Tibial artery (tissue), 4 donors: ENCODE results near the gene AASS.

Experiments used
- DNase-seq, 2 donors: peaks; one replicate each; pipeline ENCODE4 v3.0.0-alpha.2; 2019
- H3K27ac ChIP-seq, 2 donors: fragments of 200-600 bp; sonication (generic) in 1 of 2; 1 replicate in 1 of 2; 2 replicates in 1 of 2; pipeline ENCODE4 v1.5.1; 2018 to 2019; ENCODE audit warnings: mild to moderate bottlenecking in 1 of 2
- H3K27me3 ChIP-seq, 2 donors: fragments of 200-600 bp; sonication (generic) in 1 of 2; one replicate each; pipeline versions ENCODE4 v1.5.1 to v1.6.0; 2016 to 2019
- H3K36me3 ChIP-seq, 3 donors: fragments of 200-600 bp; sonication (generic) in 2 of 3; one replicate each; pipeline ENCODE4 v1.5.1; 2016 to 2019; ENCODE audit warnings: mild to moderate bottlenecking in 2 of 3
- H3K4me1 ChIP-seq, 4 donors: fragments of 200-600 bp; sonication (generic) in 2 of 4; 1 replicate in 3 of 4; 2 replicates in 1 of 4; pipeline ENCODE4 v1.5.1; 2016 to 2019
- H3K4me3 ChIP-seq, 2 donors: fragments of 200-600 bp; sonication (generic) in 1 of 2; 1 replicate in 1 of 2; 2 replicates in 1 of 2; pipeline ENCODE4 v1.5.1; 2018 to 2019; ENCODE audit warnings: mild to moderate bottlenecking in 2 of 2
- H3K9me3 ChIP-seq, 3 donors: fragments of 200-600 bp; sonication (generic) in 1 of 3; one replicate each; pipeline ENCODE4 v1.5.1; 2016 to 2019
- CTCF ChIP-seq, 2 experiments: fragments of 200-600 bp in 1 of 2; fragments of 450-650 bp in 1 of 2; IDR thresholded peaks; one replicate each; pipeline ENCODE4 v1.5.1; 2017 to 2019; ENCODE audit warnings: antibody characterized with exemption in 2 of 2, mild to moderate bottlenecking in 1 of 2, moderate library complexity in 1 of 2
- intact Hi-C: fragments of 100-400 bp; cut with DNase I; formaldehyde crosslinking; loops from one replicate; pipeline ENCODE4 v1.15.0; 2023; ENCODE audit warnings: low total_unique reads

Gene AASS

GRCh38 chr7:122118757-122119156, 25.3 kb downstream of the AASS start:
- H3K27me3 ChIP-seq, result no peaks in the 10 kb centered on the region
- TF ChIP-seq CTCF (IDR thresholded peaks at IDR 0.05), result no peak
- H3K27ac ChIP-seq, result no peak overlapping the region
- peaks cover 49 to 67% (median 56%) of the 10 kb centered on the region in 3 donors for H3K36me3 ChIP-seq
- no peak for DNase-seq
- intact Hi-C loops, result no loop called here
- H3K4me1 ChIP-seq, result no peaks in the 10 kb centered on the region
- no peak overlapping the region for H3K4me3 ChIP-seq
- H3K9me3 ChIP-seq, result no peaks in the 10 kb centered on the region

GRCh38 chr7:122103064-122103463, 41.0 kb downstream of the AASS start:
- Histone ChIP-seq H3K9me3 (peaks cover 0 to 17% (median 16%) of the 10 kb centered on the region in 3 donors), H3K4me1 (no peaks in the 10 kb centered on the region), H3K27ac (no peak overlapping the region), H3K36me3 (peaks cover 53 to 78% (median 66%) of the 10 kb centered on the region in 3 donors), H3K27me3 (no peaks in the 10 kb centered on the region), H3K4me3 (no peak overlapping the region)
- no peak for TF ChIP-seq CTCF (IDR thresholded peaks at IDR 0.05)
- DNase-seq, result no peak
- intact Hi-C loops, result no loop called here

GRCh38 chr7:122100021-122100420, 44.0 kb downstream of the AASS start:
- Histone ChIP-seq H3K27me3 (no peaks in the 10 kb centered on the region), H3K36me3 (peaks cover 54 to 61% (median 59%) of the 10 kb centered on the region in 3 donors), H3K27ac (no peak overlapping the region), H3K4me3 (no peak overlapping the region), H3K4me1 (no peaks in the 10 kb centered on the region), H3K9me3 (peaks cover 0 to 17% (median 16%) of the 10 kb centered on the region in 3 donors)
- no peak for TF ChIP-seq CTCF (IDR thresholded peaks at IDR 0.05)
- intact Hi-C loops, result no loop called here
- no peak for DNase-seq

GRCh38 chr7:122095642-122096041, 48.4 kb downstream of the AASS start:
- H3K9me3 ChIP-seq, result no peaks in the 10 kb centered on the region
- intact Hi-C loops, result no loop called here
- peaks cover 36 to 43% (median 38%) of the 10 kb centered on the region in 3 donors for H3K36me3 ChIP-seq
- no peak overlapping the region for H3K4me3 ChIP-seq
- H3K4me1 ChIP-seq, result no peaks in the 10 kb centered on the region
- H3K27ac ChIP-seq, result no peak overlapping the region
- no peak for TF ChIP-seq CTCF (IDR thresholded peaks at IDR 0.05)
- no peaks in the 10 kb centered on the region for H3K27me3 ChIP-seq
- DNase-seq, result no peak

GRCh38 chr7:122094549-122094948, 49.5 kb downstream of the AASS start:
- intact Hi-C loops, result no loop called here
- no peaks in the 10 kb centered on the region for H3K4me1 ChIP-seq
- TF ChIP-seq CTCF (IDR thresholded peaks at IDR 0.05), result no peak
- H3K27ac ChIP-seq, result no peak overlapping the region
- no peak for DNase-seq
- H3K9me3 ChIP-seq, result no peaks in the 10 kb centered on the region
- H3K4me3 ChIP-seq, result no peak overlapping the region
- H3K36me3 ChIP-seq, result peaks cover 34 to 47% (median 40%) of the 10 kb centered on the region in 3 donors
- H3K27me3 ChIP-seq, result no peaks in the 10 kb centered on the region
